DOHH2 (cell line): ENCODE measurements around the gene GOLGA1.

Experiments
- EZH2phosphoT487 ChIP-seq: fragments of 200-600 bp; sonication (generic); IDR thresholded peaks from 2 replicates; pipeline ENCODE4 v1.6.1; 2017; ENCODE audit warnings: borderline replicate concordance, mild to moderate bottlenecking, antibody characterized with exemption, low read length, moderate library complexity, mixed read lengths
- TF ChIP-seq, protein P1 (sequence below): fragments of 200-600 bp; sonication (generic); IDR thresholded peaks from one replicate; pipeline ENCODE4 v1.5.1; 2014; ENCODE audit warnings: antibody characterized with exemption, mild to moderate bottlenecking, low read depth, low read length; ENCODE audit not compliant: poor library complexity, severe bottlenecking

GRCh38 chr9:124849801-124850200 lies 91.1 kb downstream of the GOLGA1 start:
- TF ChIP-seq, protein P1, sequence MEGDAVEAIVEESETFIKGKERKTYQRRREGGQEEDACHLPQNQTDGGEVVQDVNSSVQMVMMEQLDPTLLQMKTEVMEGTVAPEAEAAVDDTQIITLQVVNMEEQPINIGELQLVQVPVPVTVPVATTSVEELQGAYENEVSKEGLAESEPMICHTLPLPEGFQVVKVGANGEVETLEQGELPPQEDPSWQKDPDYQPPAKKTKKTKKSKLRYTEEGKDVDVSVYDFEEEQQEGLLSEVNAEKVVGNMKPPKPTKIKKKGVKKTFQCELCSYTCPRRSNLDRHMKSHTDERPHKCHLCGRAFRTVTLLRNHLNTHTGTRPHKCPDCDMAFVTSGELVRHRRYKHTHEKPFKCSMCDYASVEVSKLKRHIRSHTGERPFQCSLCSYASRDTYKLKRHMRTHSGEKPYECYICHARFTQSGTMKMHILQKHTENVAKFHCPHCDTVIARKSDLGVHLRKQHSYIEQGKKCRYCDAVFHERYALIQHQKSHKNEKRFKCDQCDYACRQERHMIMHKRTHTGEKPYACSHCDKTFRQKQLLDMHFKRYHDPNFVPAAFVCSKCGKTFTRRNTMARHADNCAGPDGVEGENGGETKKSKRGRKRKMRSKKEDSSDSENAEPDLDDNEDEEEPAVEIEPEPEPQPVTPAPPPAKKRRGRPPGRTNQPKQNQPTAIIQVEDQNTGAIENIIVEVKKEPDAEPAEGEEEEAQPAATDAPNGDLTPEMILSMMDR = no peak
- no peak for TF ChIP-seq EZH2phosphoT487
